ENCODE measurements around the gene TMEM60. TPM values are rescaled to one million over a fixed set of nuclear protein-coding genes. Genes with fewer than 3 reads are reported as not detected.

Gene TMEM60
- total RNA-seq, 1 donor from 2014 or later = 17.2 TPM

- Mint-ChIP-seq H3K27ac (no peak overlapping the region), H3K4me1 (peaks cover 13% of the 10 kb centered on the region), H3K9me3 (peaks cover 10% of the 10 kb centered on the region), H3K27me3 (ENCODE audit: low read depth) (no peaks in the 10 kb centered on the region), H3K4me3 (no peak overlapping the region), H3K36me3 (peaks cover 13% of the 10 kb centered on the region)
- DNase-seq (ENCODE audit: low spot score in 2 of 2, unreplicated experiment in 2 of 2) = no peak
- no peak for TF ChIP-seq CTCF (IDR thresholded peaks at IDR 0.05; ENCODE audit: unreplicated experiment)
These were observed 32.6 kb upstream of the TMEM60 start for GRCh38 chr7:77830649-77831355.

DNA sequence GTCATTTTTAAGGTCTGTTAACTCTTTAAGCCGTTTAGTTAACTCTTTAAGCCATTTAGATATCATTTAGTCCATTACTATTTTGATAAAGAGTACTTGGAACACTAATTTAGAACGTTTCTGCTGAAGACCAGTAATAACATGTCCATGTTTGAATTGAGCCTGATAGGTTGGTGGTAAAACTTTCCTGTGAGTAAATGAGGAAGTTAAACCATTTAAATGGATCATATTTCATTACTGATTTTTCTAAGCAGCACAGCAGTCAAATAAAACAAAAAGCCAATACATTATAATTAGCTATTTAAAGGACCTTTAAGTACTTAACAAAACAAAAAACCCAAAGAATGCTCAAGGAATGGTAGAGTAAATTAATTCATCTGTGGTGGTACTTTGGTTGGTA is 29.8 kb upstream of the TMEM60 start:
- TF ChIP-seq CTCF (IDR thresholded peaks at IDR 0.05; ENCODE audit: unreplicated experiment) = no peak
- no peak for DNase-seq (ENCODE audit: low spot score in 2 of 2, unreplicated experiment in 2 of 2)
- H3K4me1 Mint-ChIP-seq = peaks cover 12% of the 10 kb centered on the region

DNA sequence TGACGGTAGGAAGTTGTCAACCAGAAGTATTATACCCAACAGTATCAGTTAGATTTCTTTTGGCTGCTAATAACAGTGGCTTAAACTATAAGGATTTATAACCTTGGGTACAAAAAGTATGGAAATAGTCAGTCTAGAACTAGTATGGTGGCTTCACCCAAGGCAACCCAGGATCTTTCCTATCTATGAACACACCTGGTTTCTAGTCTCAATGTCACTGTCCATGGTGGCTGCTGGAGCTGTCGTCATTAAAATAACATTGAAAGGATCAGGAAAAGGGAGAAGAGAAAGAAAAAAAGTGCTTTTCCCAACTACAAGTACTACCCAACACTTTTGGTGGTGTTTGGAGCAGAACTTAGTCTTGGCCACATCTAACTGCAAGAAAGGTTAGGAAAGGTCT is 28.1 kb upstream of the TMEM60 start:
- Mint-ChIP-seq H3K27me3 (ENCODE audit: low read depth) (no peaks in the 10 kb centered on the region), H3K36me3 (peaks cover 42% of the 10 kb centered on the region), H3K27ac (no peak overlapping the region), H3K4me3 (no peak overlapping the region), H3K9me3 (peaks cover 39% of the 10 kb centered on the region), H3K4me1 (peaks cover 10% of the 10 kb centered on the region)
- no peak for DNase-seq (ENCODE audit: low spot score in 2 of 2, unreplicated experiment in 2 of 2)
- TF ChIP-seq CTCF (IDR thresholded peaks at IDR 0.05; ENCODE audit: unreplicated experiment) = no peak

More for the DNA sequence above, 29.8 kb upstream of the TMEM60 start:
- Mint-ChIP-seq H3K27ac (no peak overlapping the region), H3K9me3 (peaks cover 30% of the 10 kb centered on the region), H3K4me3 (no peak overlapping the region), H3K36me3 (peaks cover 29% of the 10 kb centered on the region), H3K27me3 (ENCODE audit: low read depth) (no peaks in the 10 kb centered on the region)

DNA sequence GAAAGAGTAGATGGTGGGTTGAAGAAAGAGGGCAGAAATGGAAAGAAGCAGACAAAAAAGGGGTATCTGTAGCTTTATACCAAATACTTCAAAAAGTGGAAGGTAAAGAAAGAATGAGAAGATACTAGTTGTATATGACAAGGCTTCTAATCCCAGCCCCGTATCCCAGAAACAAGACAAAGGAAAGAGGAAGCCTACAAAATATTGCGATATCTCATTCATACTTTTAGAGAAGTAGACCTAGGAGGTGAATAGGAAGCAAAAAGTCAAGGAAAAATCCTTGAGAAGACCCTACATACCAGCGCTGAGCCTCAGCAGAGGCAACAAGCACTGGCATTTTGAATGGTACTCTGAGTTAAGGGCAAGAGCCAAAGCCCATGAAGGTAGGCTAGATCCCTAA is 26.9 kb upstream of the TMEM60 start:
- H3K27me3 Mint-ChIP-seq (ENCODE audit: low read depth) = no peaks in the 10 kb centered on the region
- peaks cover 50% of the 10 kb centered on the region for H3K9me3 Mint-ChIP-seq
- no peak overlapping the region for H3K27ac Mint-ChIP-seq

GRCh38 chr7:77824636-77825035 is 26.4 kb upstream of the TMEM60 start:
- Mint-ChIP-seq H3K9me3 (peaks cover 55% of the 10 kb centered on the region), H3K4me1 (peaks cover 9% of the 10 kb centered on the region), H3K36me3 (peaks cover 58% of the 10 kb centered on the region), H3K27ac (no peak overlapping the region), H3K27me3 (ENCODE audit: low read depth) (no peaks in the 10 kb centered on the region), H3K4me3 (no peak overlapping the region)
- TF ChIP-seq CTCF (IDR thresholded peaks at IDR 0.05; ENCODE audit: unreplicated experiment) = no peak
- DNase-seq (ENCODE audit: low spot score in 2 of 2, unreplicated experiment in 2 of 2) = no peak

More for the DNA sequence above, 26.9 kb upstream of the TMEM60 start:
- H3K36me3 Mint-ChIP-seq = peaks cover 53% of the 10 kb centered on the region
- H3K4me1 Mint-ChIP-seq = peaks cover 9% of the 10 kb centered on the region
- TF ChIP-seq CTCF (IDR thresholded peaks at IDR 0.05; ENCODE audit: unreplicated experiment) = no peak
- no peak for DNase-seq (ENCODE audit: low spot score in 2 of 2, unreplicated experiment in 2 of 2)
- H3K4me3 Mint-ChIP-seq = no peak overlapping the region

All from mesothelial cell of epicardium (in vitro differentiated cells).